Skin epidermis (tissue), 12 donors: Measurements from ENCODE around the gene ATP2A1.
"Not testable (repeated sequence)": the region's sequence is repeated elsewhere in the genome, so short reads cannot be mapped to it uniquely, and the experiment has no call there.

Experiments used
- H3K27ac ChIP-seq, 21 experiments: fragments of 200-600 bp; sonication (generic) in 11 of 21; one replicate each; pipeline ENCODE4 v1.5.0; 2020; ENCODE audit warnings: mild to moderate bottlenecking in 3 of 21, inconsistent platforms in 2 of 21, moderate library complexity in 2 of 21
- H3K4me3 ChIP-seq, 7 experiments: fragments of 200-600 bp; sonication (generic) in 2 of 7; one replicate each; pipeline ENCODE4 v1.5.0; 2020; ENCODE audit warnings: inconsistent platforms in 2 of 7, mild to moderate bottlenecking in 2 of 7, moderate library complexity in 1 of 7

The ATP2A1 gene

DNA sequence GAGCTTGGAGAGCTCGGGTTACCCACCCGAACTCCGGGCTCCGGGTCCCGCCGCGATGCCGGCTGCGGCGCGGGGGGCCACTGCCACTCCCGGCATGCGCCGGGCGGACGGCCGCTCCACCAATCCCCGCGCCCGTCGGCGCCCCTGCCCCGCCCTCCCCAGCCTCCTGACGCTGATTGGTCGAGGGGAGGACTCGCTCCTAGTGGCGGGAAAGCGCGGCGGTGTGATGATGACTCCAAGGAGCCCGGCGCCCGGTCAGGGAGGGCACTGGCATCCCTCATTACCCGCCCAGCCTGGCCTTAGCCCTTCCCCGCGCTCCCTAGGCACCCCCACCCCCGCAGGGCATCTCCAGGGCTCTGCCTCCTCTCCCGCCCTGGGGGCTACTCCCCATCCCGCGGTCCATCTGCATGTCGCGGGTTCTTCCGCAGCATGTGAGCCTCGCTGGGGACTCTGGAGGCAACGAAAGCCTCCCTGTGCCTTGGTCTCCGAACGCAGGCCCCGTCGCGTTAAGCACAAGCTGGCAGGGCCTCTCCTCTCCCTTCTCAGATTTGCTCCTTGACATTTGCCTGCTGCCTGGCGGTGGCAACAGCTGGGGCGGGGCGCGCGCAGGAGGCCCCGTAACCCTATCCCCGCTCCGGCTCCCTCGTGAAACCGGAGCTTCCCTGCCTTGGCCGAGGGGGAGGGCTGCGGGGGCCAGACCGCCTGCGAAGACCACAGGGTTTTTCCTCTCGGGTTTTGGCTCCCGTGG is 1.7 kb downstream of the ATP2A1 start:
- H3K27ac ChIP-seq = peak overlapping the region in 5 of 21 experiments; percentile 32 to 62 (median 39)
- peak overlapping the region; percentile 38 to 67 (median 56) for H3K4me3 ChIP-seq

DNA sequence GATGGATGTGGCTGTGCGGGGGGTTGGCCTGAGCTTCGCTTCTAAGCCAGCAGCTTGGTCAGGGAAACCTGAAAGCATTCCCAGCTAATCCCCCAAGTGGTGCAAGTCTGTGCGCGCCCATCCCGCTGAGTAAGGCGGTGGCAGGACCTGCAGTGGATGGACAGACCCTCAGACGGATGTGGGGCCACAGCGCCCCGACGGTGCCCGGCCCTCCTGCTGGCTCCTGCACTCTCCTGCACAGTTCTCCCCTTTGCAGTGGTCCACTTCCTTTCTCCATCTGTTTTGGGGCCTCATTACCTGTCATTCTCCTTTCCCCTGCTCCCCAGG is 2.3 kb downstream of the ATP2A1 start:
- Histone ChIP-seq H3K27ac (no peak overlapping the region), H3K4me3 (peak overlapping the region in 2 of 7 experiments; percentile 63 to 65)

DNA sequence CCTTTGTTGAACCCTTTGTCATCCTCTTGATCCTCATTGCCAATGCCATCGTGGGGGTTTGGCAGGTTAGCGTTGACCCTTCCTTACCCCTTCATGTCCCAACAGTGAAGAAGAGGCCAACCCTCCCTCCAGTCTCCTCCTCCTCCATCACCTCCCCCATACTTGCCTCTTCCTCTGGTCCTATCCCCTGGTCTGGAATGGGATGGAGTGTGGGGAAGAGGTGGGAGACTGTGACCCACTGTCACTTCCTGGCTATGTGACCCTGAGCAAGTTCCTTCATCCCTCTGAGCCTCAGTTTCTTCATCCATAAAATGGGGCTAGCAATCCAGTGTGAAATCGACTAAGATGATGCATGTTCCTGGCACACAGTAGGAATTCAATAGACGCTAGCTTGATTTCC is 2.7 kb downstream of the ATP2A1 start:
- Histone ChIP-seq H3K4me3 (no peak overlapping the region), H3K27ac (no peak overlapping the region)

DNA sequence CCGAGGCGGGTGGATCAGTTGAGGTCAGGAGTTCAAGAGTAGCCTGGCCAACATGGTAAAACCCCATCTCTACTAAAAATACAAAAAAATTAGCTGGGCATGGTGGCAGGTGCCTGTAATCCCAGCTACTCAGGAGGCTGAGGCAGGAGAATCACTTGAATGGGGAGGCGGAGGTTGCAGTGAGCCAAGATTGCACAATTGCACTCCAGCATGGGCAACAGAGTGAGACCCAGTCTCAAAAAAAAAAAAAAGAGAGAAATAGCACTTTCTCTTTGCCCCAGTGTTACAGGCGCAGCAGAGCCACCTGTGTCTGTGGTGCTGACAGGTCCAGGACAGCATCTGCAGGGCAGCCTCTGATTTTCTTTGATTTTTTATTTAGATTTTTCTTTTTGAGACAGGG is 3.3 kb downstream of the ATP2A1 start:
- not testable (repeated sequence) for H3K4me3 ChIP-seq

DNA sequence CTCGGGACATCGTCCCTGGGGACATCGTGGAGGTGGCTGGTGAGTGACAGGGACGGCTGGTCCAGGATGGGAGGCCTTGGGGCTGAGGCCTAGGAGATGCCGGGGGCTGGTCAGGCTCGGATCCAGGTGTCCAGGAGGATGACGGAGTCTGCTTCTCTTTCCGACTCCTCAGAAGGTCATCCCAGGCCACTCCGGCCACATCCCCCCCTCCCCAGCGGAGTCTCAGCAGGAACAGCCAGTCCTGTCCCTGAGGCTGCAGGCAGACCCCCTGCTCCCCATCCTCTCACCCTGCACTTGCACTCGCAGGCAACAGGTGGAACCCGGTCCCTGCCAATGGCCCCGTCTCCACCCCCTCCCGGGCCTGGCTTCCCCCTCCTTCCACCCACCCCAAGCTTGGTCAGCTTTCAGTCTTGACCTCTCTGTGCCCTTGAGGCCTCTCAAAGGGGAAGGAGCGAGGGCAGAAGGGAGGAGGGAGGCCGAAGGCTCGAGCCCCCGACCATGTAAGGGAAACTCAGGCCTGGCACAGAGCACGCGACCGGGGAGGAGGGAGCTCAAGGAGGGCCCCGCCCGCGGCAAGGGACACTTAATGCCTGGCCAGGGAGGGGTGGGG is 4.4 kb downstream of the ATP2A1 start:
- Histone ChIP-seq H3K4me3 (no peak overlapping the region), H3K27ac (no peak overlapping the region)

More for the DNA sequence above, 3.3 kb downstream of the ATP2A1 start:
- not testable (repeated sequence) for H3K27ac ChIP-seq

DNA sequence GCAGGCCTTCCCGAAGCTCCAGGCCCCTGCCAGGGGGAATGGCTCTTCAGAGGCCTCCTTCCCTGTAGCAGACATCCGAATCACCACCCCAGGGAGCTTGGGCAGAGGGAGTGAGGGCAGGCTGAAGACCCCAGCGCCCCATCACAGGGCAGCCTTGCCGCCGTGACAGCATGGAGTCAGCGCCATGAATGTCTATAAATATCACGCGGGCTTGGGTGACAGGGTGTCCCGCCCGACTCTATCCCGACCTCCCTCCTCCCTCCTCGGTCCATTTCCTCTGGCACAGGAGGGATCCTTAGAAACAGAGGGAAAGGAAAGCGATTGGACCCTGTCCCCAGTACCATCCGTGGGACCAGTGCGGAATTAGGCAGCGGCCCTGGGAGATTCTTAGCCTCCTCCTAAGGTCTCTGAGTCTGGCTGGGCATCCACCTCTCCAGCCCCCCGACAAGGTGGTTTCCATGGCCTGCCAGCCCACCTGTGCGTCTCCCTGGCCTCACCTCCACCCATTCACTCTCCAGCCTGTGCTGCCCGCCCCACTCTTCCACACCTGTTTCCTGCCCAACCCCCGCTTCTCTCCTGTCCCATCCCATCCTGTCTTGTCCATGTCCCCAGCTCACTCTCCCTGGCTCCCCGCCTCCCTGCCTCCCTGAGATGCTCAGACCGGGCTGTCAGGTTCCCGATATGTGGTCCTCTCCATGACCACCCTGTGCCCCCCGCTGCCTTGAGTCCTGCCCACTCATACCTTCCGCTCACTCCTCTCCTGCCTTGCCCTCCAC is 5.1 kb downstream of the ATP2A1 start:
- no peak overlapping the region for H3K27ac ChIP-seq

DNA sequence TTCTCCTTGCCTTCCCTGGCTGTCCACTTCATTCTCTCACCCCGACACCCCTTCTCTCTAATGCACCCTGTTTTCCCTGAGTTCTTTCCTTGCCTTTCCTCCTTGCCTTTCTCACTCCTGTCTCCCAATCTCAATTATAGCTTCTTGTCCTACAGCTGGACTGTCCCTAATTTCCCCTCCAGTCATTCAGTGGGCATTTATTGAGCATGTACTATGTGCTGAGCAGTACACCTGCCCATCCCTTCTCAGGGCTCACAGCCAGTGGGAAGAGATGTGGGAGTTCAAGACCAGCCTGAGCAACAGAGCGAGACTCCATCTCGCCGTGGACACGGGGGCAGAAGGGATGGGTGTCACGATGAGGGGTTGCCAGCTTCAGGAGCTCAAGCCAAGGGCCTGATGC is 5.8 kb downstream of the ATP2A1 start:
- Histone ChIP-seq H3K27ac (no peak overlapping the region), H3K4me3 (no peak overlapping the region)

More for the DNA sequence above, 5.1 kb downstream of the ATP2A1 start:
- H3K4me3 ChIP-seq = no peak overlapping the region

DNA sequence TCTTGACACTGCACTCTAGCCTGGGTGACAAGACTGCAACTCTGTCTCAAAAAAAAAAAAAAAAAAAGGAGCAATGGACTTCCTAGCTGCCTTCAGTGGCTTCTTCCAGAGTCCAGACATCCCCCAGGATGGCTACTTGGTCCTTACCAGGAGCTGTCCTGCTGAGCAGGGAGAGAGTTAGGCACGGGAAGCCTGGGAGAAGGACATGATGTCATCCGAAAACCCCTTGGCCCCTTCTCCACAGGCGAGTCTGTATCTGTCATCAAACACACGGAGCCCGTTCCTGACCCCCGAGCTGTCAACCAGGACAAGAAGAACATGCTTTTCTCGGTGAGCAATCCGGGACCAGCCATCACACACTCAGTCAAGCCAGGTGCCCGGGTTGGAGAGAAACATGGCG is 8.7 kb downstream of the ATP2A1 start:
- no peak overlapping the region for H3K4me3 ChIP-seq
- H3K27ac ChIP-seq = no peak overlapping the region

DNA sequence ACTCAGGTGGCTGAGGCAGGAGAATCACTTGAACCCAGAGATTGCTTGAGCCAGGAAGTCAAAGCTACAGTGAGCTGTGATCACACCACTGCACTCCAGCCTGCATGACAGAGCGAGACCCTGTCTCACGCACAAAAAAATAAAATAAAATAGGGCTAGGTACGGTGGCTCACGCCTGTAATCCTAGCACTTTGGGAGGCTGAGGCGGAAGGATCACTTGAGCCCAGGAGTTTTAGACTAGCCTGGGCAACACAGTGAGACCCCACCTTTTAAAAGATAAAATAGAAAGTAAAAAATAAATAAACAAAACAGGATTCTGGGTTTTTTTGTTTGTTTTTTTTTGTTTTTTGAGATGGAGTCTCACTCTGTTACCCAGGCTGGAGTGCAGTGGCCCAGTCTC is 12.1 kb downstream of the ATP2A1 start:
- not testable (repeated sequence) for H3K4me3 ChIP-seq, H3K27ac ChIP-seq

DNA sequence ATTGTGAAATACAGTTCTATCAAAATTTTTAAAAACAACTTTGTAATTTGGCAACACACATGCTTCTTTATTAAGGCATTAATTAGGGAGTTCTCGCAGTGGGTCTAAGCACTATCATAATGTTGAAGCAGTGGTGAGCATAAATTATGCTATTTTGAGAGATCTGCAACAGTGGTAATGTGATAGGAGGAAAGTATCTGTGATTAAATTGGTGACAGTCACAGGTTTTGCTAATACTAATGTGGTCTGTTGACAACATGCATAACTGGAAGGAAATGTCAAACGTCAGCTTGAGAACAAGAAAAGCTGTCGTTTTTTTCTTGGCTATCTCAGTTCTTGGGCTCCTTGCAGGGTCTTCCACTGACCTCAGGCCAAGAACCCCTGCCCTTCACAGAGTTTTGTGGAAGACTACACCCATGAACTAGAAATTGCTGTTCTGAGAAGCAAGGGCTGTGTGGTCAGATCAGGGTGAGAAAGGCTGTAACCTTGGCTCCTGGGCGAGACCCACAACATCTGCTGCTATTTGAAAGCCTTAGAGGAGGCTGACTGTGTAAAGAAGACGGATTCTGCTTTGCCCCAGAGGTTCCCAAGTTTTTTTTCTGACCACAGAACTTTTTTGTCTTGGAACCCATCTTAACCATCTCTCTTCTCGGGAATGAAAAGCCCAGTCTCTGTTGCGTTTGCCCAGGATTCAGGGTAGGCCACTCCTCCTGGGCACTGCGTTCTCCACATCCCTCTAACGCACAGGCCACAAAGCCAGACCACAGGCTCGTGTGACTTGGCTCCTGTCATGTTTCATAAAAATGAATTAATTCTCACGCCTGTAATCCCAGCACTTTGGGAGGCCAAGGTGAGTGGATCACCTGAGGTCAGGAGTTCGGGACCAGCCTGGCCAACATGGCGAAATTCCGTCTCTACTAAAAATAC is 13.9 kb downstream of the ATP2A1 start:
- Histone ChIP-seq H3K27ac (no peak overlapping the region), H3K4me3 (no peak overlapping the region)

DNA sequence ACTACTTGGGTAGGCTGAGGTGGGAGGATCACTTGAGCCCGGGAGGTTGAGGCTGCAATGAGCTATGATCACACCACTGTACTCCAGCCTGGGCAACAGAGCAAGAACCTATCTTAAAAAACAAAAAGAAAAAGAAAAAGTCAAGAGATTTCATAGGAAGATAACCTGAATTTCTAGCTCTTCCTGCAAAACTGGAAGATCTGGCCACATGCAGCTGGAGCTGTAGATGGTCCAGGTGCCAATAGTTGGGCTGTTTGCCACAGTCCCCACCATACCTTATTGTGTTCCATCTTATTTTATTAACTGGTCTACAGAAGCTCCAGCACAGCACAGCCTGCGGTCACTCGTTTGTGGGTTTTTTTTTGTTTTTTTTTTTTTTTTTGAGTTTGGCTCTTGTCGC is 15.0 kb downstream of the ATP2A1 start:
- Histone ChIP-seq H3K27ac (no peak overlapping the region), H3K4me3 (no peak overlapping the region)

DNA sequence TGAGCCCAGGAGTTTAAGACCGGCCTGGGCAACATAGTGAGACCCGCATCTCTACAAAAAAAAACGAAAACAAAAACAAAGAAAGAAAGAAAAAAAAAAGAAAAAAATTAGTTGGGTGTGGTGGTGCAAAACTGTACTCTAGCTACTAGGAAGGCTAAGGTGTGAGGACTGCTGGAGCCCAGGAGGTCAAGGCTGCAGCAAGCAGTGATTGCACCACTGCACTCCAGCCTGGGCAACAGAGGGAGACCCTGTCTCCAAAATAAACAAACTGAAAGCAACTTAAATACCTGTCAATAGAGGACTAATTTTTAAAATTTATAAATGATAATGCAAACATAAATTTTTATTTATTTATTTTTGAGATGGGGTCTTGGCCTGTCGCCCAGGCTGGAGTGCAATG is 17.3 kb downstream of the ATP2A1 start:
- H3K4me3 ChIP-seq = no peak overlapping the region
- H3K27ac ChIP-seq = no peak overlapping the region

DNA sequence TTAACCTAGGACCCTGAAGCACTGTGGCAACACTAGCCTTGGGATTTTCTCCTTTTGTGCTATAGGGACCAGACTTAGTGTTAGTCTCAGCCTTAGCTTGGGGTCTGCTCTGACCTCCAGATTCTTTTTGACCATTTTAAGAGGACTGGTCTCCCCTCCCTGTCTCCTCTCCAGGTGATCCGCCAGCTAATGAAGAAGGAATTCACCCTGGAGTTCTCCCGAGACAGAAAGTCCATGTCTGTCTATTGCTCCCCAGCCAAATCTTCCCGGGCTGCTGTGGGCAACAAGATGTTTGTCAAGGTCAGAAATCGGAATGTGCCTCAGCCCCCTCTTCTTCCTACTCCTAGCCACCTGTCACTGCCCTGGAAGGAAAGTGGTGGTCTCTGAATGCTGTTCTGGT is 19.5 kb downstream of the ATP2A1 start:
- Histone ChIP-seq H3K4me3 (no peak overlapping the region), H3K27ac (no peak overlapping the region)

DNA sequence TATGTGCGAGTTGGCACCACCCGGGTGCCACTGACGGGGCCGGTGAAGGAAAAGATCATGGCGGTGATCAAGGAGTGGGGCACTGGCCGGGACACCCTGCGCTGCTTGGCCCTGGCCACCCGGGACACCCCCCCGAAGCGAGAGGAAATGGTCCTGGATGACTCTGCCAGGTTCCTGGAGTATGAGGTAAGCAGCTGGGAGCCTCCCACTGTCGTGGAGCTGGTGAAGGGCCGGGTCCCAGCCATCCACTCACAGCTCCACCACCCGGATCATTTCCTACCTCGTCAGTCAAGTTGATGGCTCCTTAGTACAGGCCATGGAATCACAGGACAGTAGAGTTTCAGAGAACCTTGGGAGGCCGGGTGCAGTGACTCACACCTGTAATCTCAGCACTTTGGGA is 20.0 kb downstream of the ATP2A1 start:
- H3K27ac ChIP-seq = no peak overlapping the region
- no peak overlapping the region for H3K4me3 ChIP-seq

DNA sequence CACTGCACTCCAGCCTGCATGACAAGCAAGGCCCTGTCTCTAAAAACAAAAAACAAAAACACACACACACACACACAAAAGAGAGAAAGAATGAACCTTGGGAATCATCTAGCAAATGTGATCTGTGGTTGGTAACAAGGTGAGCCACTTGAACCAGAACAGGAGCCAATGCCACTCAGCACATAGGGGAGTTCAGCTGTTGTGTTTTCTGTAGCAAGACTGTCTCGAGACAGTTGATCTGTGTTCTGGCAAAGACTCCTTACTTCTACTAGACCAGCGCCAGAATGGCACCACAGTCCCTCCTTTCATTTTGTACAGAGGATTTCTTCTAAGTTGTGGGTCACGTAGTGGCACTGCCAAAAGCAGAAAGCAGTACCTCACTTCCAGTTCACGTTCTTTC is 20.7 kb downstream of the ATP2A1 start:
- no peak overlapping the region for H3K27ac ChIP-seq
- H3K4me3 ChIP-seq = no peak overlapping the region

DNA sequence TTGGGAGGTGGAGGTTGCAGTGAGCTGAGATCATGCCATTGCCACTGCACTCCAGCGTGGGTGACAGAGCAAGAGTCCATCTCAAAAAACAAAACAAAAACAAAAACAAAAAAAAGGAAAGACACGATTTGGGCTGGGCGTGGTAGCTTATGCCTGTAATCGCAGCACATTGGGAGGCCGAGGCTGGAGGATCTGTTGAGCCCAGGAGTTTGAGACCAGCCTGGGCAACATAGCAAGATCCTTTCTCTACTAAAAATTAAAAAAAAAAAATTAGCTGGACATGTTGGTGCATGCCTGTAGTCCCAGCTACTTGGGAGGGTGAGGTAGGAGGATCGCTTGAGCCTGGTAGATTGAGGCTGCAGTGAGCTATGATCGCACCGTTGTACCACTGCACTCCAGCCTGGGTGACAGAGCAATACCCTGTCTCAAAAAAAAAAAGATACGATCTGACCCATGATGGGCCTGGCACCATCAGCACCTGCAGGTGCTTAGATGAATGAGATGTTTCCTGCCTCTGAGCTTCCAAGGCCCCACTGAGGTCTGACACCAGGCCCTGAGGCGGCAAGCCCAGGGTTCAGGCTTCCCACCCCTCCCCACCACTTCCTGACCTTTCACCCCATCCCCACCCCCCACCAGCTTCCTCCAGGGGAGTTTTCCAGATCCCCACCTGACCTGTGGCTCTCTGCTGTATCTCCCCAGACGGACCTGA is 21.7 kb downstream of the ATP2A1 start:
- no peak overlapping the region for H3K27ac ChIP-seq

DNA sequence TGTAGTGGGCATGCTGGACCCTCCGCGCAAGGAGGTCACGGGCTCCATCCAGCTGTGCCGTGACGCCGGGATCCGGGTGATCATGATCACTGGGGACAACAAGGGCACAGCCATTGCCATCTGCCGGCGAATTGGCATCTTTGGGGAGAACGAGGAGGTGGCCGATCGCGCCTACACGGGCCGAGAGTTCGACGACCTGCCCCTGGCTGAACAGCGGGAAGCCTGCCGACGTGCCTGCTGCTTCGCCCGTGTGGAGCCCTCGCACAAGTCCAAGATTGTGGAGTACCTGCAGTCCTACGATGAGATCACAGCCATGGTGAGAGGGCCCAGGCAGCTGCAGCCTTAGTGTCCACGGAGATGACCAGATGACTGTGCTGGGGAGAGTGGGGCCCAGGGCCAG is 22.3 kb downstream of the ATP2A1 start:
- H3K27ac ChIP-seq = no peak overlapping the region
- no peak overlapping the region for H3K4me3 ChIP-seq

More for the DNA sequence above, 21.7 kb downstream of the ATP2A1 start:
- no peak overlapping the region for H3K4me3 ChIP-seq

DNA sequence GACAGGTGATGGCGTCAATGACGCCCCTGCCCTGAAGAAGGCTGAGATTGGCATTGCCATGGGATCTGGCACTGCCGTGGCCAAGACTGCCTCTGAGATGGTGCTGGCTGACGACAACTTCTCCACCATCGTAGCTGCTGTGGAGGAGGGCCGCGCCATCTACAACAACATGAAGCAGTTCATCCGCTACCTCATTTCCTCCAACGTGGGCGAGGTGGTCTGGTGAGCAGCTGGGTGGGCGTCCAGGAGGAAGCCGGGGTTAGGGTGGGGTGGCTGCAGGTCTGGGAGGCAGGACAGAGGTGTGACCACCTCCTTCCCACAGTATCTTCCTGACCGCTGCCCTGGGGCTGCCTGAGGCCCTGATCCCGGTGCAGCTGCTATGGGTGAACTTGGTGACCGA is 23.6 kb downstream of the ATP2A1 start:
- no peak overlapping the region for H3K27ac ChIP-seq

DNA sequence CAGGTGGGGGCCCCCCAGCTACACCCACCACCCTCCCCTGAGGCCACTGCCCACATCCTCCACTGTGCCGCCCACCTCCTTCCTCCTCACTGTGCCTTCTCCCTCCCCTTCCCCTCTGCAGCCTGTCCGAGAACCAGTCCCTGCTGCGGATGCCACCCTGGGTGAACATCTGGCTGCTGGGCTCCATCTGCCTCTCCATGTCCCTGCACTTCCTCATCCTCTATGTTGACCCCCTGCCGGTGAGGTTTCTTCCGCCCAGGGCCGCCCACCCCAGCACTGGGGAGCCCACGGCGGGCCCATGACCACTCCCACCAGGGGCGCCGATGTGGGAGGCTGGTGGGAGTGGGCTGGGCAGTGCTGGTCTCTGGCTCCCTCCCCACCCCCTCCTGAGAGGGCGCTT is 24.6 kb downstream of the ATP2A1 start:
- peak overlapping the region in 1 of 21 experiments; percentile 29 for H3K27ac ChIP-seq

More for the DNA sequence above, 23.6 kb downstream of the ATP2A1 start:
- H3K4me3 ChIP-seq = no peak overlapping the region

More for the DNA sequence above, 24.6 kb downstream of the ATP2A1 start:
- H3K4me3 ChIP-seq = no peak overlapping the region
